ENCODE results near the gene RNF112. TPM values are rescaled to one million over a fixed set of nuclear protein-coding genes. Genes with fewer than 3 reads are reported as not detected.
A peak's percentile ranks its signal among the peaks of the same experiment; 100 is the strongest.

Gene RNF112
- total RNA-seq, 1 donor from 2014 or later = 0.86 TPM

DNA sequence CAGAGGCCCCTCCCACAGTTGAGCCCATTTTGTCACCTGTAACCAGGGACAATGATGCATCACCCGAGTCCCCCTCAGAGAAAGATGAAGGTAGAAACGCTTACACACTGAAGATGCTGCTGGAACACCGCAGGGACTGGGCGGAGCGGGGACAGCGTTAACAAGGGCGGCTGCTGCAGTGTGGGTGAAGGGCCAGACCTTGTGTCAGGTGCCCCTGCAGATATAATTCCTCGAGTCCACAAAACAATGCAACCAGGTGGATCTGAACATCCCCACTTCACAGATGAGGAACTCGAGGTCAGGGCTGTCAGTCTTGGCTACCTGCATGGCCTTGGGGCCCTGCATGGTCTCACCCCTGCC lies 39.0 kb upstream of the RNF112 start:
- Mint-ChIP-seq H3K27ac (peak overlapping the region; percentile 46), H3K9me3 (no peaks in the 10 kb centered on the region), H3K4me1 (peaks cover 6% of the 10 kb centered on the region), H3K27me3 (ENCODE audit: insufficient read depth, low read depth) (peaks cover 6% of the 10 kb centered on the region), H3K4me3 (no peak overlapping the region), H3K36me3 (no peaks in the 10 kb centered on the region)
- Histone ChIP-seq H3K4me1 (peaks cover 4% of the 10 kb centered on the region), H3K4me3 (no peak overlapping the region), H3F3A (ENCODE audit: low read depth) (peaks cover 12% of the 10 kb centered on the region), H3K79me2 (ENCODE audit: low read depth) (peaks cover 20% of the 10 kb centered on the region), H3K9me3 (ENCODE audit: low read depth) (no peaks in the 10 kb centered on the region), H3K27ac (no peak overlapping the region), H4K20me1 (ENCODE audit: low read depth) (no peaks in the 10 kb centered on the region), H3K27me3 (no peaks in the 10 kb centered on the region), H3K9ac (no peak overlapping the region), H3K36me3 (no peaks in the 10 kb centered on the region), H2AFZ (replicated peaks) (no peak overlapping the region), H3K4me2 (no peak overlapping the region)
- no peak for DNase-seq (ENCODE audit: low spot score)
- TF ChIP-seq EZH2 (IDR thresholded peaks at IDR 0.05) = no peak
- TF ChIP-seq, protein P1, sequence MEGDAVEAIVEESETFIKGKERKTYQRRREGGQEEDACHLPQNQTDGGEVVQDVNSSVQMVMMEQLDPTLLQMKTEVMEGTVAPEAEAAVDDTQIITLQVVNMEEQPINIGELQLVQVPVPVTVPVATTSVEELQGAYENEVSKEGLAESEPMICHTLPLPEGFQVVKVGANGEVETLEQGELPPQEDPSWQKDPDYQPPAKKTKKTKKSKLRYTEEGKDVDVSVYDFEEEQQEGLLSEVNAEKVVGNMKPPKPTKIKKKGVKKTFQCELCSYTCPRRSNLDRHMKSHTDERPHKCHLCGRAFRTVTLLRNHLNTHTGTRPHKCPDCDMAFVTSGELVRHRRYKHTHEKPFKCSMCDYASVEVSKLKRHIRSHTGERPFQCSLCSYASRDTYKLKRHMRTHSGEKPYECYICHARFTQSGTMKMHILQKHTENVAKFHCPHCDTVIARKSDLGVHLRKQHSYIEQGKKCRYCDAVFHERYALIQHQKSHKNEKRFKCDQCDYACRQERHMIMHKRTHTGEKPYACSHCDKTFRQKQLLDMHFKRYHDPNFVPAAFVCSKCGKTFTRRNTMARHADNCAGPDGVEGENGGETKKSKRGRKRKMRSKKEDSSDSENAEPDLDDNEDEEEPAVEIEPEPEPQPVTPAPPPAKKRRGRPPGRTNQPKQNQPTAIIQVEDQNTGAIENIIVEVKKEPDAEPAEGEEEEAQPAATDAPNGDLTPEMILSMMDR (IDR thresholded peaks at IDR 0.05) = no peak
- no peak for TF ChIP-seq EZH2phosphoT487 (IDR thresholded peaks at IDR 0.05)

DNA sequence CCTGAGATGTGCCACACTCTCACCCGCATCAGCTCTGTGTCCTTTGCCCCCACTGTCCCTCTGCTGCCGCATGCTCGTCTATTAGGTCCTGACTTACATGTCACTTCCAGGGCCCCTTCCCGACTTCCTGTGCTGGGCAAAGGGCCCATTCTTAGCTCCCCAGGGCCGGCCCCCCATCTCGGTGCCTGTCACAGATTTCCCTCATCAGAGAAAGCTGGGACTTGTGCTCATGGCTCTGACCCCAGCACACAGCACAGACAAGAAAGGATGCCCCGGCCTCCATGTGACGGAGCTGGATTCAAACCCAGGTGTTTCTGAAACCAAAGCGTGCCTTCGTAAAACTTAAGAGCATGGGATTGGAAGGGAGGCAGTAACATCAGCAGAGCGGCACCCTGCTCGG lies 38.6 kb upstream of the RNF112 start:
- Histone ChIP-seq H3K27me3 (no peaks in the 10 kb centered on the region), H3K9ac (no peak overlapping the region), H4K20me1 (ENCODE audit: low read depth) (no peaks in the 10 kb centered on the region), H3K4me3 (no peak overlapping the region), H2AFZ (replicated peaks) (no peak overlapping the region), H3K36me3 (no peaks in the 10 kb centered on the region), H3K9me3 (ENCODE audit: low read depth) (no peaks in the 10 kb centered on the region), H3K4me1 (peaks cover 4% of the 10 kb centered on the region), H3K27ac (no peak overlapping the region), H3K4me2 (no peak overlapping the region), H3K79me2 (ENCODE audit: low read depth) (peaks cover 22% of the 10 kb centered on the region), H3F3A (ENCODE audit: low read depth) (peaks cover 17% of the 10 kb centered on the region)
- no peaks in the 10 kb centered on the region for H3K9me3 Mint-ChIP-seq
- no peaks in the 10 kb centered on the region for H3K36me3 Mint-ChIP-seq
- peaks cover 6% of the 10 kb centered on the region for H3K27me3 Mint-ChIP-seq (ENCODE audit: insufficient read depth, low read depth)
- peak overlapping the region; percentile 72 for H3K27ac Mint-ChIP-seq
- TF ChIP-seq EZH2 (IDR thresholded peaks at IDR 0.05) (no peak), EZH2phosphoT487 (IDR thresholded peaks at IDR 0.05) (no peak)
- TF ChIP-seq, protein P1 (IDR thresholded peaks at IDR 0.05) = no peak
- no peak overlapping the region for H3K4me3 Mint-ChIP-seq
- peaks cover 8% of the 10 kb centered on the region for H3K4me1 Mint-ChIP-seq
- DNase-seq (ENCODE audit: low spot score) = no peak

DNA sequence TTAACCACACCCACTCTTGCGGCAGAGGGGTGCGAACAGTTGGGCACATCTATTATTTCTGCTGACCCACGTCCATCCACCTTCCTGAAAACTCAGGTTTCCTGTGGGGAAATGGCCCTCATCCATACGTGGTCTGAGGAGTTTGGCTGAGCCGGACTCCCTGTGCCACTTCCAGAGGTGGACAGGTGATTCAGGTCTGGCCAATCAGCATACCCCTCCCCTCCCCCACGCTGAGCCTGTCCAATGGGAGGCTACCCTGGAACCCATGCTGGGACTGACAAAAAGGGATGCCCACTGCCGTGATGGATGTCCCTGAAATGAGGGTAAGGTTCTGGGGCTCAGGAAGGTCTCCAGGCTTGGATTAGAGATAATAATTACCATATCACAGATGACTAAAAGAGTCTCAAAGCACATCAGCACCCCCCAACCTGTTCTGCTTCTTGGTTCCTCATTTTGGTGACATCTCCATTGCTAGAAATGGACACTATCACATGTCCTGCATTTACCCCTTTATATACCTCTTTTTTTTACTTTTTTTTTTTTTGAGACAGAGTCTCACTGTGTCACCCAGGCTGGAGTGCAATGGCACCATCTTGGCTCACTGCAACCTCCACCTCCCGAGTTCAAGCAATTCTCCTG lies 38.0 kb upstream of the RNF112 start:
- no peaks in the 10 kb centered on the region for H4K20me1 ChIP-seq (ENCODE audit: low read depth)
- H3K27ac ChIP-seq = no peak overlapping the region
- H3K9ac ChIP-seq = no peak overlapping the region
- Mint-ChIP-seq H3K27me3 (ENCODE audit: insufficient read depth, low read depth) (peaks cover 6% of the 10 kb centered on the region), H3K4me3 (no peak overlapping the region), H3K4me1 (peaks cover 8% of the 10 kb centered on the region), H3K27ac (peak overlapping the region; percentile 72), H3K36me3 (no peaks in the 10 kb centered on the region), H3K9me3 (no peaks in the 10 kb centered on the region)
- no peak for DNase-seq (ENCODE audit: low spot score)
- peaks cover 22% of the 10 kb centered on the region for H3F3A ChIP-seq (ENCODE audit: low read depth)
- H2AFZ ChIP-seq (replicated peaks) = no peak overlapping the region
- H3K4me3 ChIP-seq = no peak overlapping the region
- H3K27me3 ChIP-seq = no peaks in the 10 kb centered on the region
- H3K36me3 ChIP-seq = no peaks in the 10 kb centered on the region
- H3K4me2 ChIP-seq = peak overlapping the region; percentile 13
- TF ChIP-seq EZH2phosphoT487 (IDR thresholded peaks at IDR 0.05) (no peak), EZH2 (IDR thresholded peaks at IDR 0.05) (no peak)
- TF ChIP-seq, protein P1 (IDR thresholded peaks at IDR 0.05) = no peak
- H3K4me1 ChIP-seq = peaks cover 4% of the 10 kb centered on the region
- no peaks in the 10 kb centered on the region for H3K9me3 ChIP-seq (ENCODE audit: low read depth)
- peaks cover 22% of the 10 kb centered on the region for H3K79me2 ChIP-seq (ENCODE audit: low read depth)
